Coronary artery (tissue), 2 donors: ENCODE data around the gene ATP2A3.
A peak's percentile ranks its signal among the peaks of the same experiment; 100 is the strongest.

Experiments
- DNase-seq: peaks from one replicate; pipeline ENCODE4 v3.0.0-alpha.2; 2017; ENCODE audit warnings: low spot score
- H3K27ac ChIP-seq, 2 donors: fragments of 200-600 bp; sonication (generic); one replicate each; pipeline ENCODE4 v1.5.1; 2016 to 2019
- H3K4me3 ChIP-seq: fragments of 200-600 bp; sonication (generic); 2 replicates; pipeline ENCODE4 v1.5.1; 2016; ENCODE audit warnings: mild to moderate bottlenecking, moderate library complexity
- TF ChIP-seq, protein P1 (sequence below): fragments of 200-600 bp; sonication (generic); IDR thresholded peaks from one replicate; pipeline ENCODE4 v1.5.1; 2019; ENCODE audit warnings: antibody characterized with exemption

The ATP2A3 gene

GRCh38 chr17:3990386-3991127, 26.3 kb upstream of the ATP2A3 start:
- TF ChIP-seq, protein P1, sequence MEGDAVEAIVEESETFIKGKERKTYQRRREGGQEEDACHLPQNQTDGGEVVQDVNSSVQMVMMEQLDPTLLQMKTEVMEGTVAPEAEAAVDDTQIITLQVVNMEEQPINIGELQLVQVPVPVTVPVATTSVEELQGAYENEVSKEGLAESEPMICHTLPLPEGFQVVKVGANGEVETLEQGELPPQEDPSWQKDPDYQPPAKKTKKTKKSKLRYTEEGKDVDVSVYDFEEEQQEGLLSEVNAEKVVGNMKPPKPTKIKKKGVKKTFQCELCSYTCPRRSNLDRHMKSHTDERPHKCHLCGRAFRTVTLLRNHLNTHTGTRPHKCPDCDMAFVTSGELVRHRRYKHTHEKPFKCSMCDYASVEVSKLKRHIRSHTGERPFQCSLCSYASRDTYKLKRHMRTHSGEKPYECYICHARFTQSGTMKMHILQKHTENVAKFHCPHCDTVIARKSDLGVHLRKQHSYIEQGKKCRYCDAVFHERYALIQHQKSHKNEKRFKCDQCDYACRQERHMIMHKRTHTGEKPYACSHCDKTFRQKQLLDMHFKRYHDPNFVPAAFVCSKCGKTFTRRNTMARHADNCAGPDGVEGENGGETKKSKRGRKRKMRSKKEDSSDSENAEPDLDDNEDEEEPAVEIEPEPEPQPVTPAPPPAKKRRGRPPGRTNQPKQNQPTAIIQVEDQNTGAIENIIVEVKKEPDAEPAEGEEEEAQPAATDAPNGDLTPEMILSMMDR, result no peak
- H3K27ac ChIP-seq, result peak overlapping the region in 1 of 2 donors; percentile 70
- DNase-seq, result peak; percentile 24
- no peak overlapping the region for H3K4me3 ChIP-seq

DNA sequence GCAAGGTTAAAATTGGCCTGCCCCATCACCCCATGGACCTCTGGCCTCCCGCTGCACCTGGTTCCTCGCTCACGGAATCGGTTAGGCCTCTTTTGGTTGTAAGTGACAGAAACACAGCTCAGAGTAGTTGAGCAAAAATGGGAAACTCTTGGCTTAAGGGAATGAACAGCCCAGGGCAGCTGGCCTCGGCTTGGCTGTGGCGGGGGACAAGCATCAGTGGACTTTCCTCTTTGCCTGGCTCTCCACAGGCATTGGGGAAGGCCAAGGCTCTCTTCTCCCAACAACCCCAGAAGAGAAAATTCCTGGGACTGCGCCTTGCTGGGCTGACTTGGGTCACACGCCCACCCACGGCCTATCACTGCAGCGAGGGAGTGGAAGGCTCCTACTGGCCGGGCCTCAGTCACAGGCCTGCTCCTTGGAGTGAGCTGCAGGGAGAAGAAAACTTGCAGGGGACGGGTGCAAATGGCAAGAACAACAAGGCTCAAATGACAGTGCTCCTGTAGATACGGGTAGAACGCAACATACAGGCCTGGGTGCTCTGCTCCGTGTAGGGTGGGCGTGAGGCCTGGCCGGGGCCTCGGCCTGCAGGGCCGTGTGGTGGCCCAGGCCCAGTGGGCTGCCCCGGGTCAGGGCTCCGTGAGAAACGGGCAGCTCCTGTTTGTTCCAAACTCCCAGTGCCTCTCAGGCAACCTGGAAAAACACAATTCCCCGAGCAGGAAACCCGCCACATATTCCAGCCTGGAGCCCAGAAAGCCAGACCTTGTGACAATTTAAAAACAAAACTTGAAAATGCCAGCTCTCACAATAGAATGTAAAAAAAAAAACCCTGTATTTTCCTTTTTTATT, 25.0 kb upstream of the ATP2A3 start:
- DNase-seq, result peak; percentile 70
- peak overlapping the region; percentile 14 to 86 for H3K27ac ChIP-seq
- TF ChIP-seq, protein P1, result no peak

DNA sequence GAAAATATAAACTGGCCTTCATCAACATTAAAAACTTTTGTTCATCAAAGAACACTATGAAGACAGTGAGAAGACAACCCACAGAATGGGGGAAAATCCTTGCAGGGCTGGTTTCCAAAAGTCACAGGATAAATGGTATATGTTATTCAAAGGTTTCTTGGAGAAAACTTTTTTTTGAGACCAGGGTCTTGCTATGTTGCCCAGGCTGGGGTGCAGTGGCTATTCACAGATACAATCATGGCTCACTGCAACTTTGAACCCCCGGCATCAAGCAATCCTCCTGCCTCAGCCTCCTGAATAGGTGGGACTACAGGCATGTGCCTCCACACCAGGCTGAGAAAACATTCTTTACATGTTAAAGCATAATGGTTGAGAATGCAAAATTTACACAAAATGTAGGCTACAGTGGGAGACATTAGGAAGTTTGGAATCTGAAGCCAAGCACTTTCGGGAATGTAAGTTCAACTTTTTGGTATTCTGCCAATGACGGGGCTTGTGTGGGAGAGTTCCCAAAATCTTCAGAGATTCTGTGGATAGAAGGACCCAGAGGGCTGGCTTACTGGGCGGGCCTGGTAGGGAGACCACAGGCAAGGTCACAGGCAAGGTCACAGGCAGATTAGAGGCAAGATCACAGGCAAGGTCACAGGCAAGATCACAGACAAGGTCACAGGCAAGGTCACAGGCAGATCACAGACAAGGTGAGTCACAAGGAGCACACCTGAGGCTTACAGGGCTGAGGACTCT, 24.2 kb upstream of the ATP2A3 start:
- peak overlapping the region; percentile 14 to 86 for H3K27ac ChIP-seq
- no peak overlapping the region for H3K4me3 ChIP-seq
- DNase-seq, result peak; percentile 1
- TF ChIP-seq, protein P1, result no peak

More for the DNA sequence above, 25.0 kb upstream of the ATP2A3 start:
- H3K4me3 ChIP-seq, result no peak overlapping the region

GRCh38 chr17:3986939-3987335, 22.7 kb upstream of the ATP2A3 start:
- H3K4me3 ChIP-seq, result no peak overlapping the region
- TF ChIP-seq, protein P1, result no peak
- no peak overlapping the region for H3K27ac ChIP-seq
- DNase-seq, result peak; percentile 47

DNA sequence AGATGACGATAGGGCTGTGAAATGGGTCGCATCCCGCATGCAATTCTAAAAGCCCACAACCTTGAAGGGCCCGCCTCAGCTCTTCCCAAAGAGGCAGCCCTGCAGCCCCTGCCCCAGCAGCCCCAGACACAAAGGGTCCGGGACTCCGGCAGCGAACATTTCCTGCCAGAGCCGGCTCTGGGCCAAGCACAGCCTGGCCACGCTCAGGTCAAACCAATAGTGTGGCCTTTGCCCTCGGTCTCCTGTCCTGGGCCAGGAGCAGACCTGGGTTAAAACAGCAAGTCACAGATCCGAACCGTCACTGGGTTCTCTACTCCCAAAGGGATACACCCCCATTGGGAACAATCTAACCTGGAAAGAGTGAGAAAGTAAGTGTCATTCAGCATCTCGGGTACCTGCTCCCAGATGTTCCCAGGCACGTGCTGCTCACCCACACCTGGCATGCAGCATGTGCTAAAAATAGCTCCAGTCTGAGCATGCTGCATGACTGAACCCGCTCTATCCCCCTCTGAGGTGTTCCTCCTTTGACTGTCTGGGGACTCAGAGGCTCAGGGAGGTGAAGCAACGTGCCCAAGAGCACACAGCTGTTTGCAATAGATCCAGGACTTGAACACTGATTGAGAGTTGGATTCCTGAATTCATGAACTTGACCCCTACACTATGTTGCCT, 22.2 kb upstream of the ATP2A3 start:
- Histone ChIP-seq H3K27ac (peak overlapping the region in 1 of 2 donors; percentile 43), H3K4me3 (no peak overlapping the region)
- TF ChIP-seq, protein P1, result no peak
- DNase-seq, result peak; percentile 60

DNA sequence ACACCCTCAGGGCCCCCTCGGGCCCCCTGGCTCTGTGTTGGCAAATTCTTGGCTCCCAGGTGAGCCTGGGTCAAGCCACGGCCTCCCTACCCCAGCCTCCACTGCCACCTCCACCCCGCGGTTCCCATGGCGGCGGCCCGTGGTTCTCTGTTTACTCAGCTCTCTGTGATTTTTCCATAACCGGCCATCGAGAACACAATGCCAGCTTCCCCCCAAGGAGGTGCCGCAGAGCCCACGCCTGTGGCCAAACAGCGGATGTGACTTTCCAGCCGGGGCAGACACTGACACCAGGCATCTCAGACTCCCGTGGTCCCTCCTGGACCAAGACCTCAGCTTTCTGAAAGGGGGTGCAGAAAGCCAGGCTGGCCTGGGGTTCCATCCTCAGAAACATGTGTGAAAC, 21.6 kb upstream of the ATP2A3 start:
- Histone ChIP-seq H3K27ac (peak overlapping the region in 1 of 2 donors; percentile 43), H3K4me3 (no peak overlapping the region)
- peak; percentile 70 for DNase-seq
- TF ChIP-seq, protein P1, result no peak
